PC-9 (cell line): ENCODE data around the gene SLC22A13. TPM values are rescaled to one million over a fixed set of nuclear protein-coding genes. Genes with fewer than 3 reads are reported as not detected.

Experiments
- BruUV-seq: library from RNA; stranded (reverse); fragments of 400-500 nt; replicated peaks from 2 replicates; lab custom pipeline; 2021; lab: Mats Ljungman, UMichigan
- CTCF ChIA-PET: fragments of 300-600 bp; sonication (Branson Sonifier 250); formaldehyde crosslinking; loops from one replicate; lab custom pipeline; 2022; ENCODE audit warnings: antibody characterized with exemption; lab: Charles Lee
- POLR2A ChIA-PET: fragments of 300-600 bp; sonication (Branson Sonifier 250); formaldehyde crosslinking; loops from one replicate; lab custom pipeline; 2022; ENCODE audit warnings: antibody characterized with exemption; ENCODE audit not compliant: unreplicated experiment; lab: Charles Lee
- DNase-seq, 2 experiments: peaks; one replicate each; pipeline versions ENCODE4 v3.0.0 to v3.0.0-alpha.2; 2015 to 2022; ENCODE audit warnings: mixed read lengths in 1 of 2
- H2AFZ ChIP-seq: fragments of 200-600 bp; sonication (generic); 2 replicates; pipeline ENCODE4 v1.8.1; 2017; ENCODE audit warnings: antibody characterized with exemption
- H3F3A ChIP-seq: fragments of 200-600 bp; sonication (generic); 2 replicates; pipeline ENCODE4 v1.8.1; 2017; ENCODE audit warnings: antibody characterized with exemption, mild to moderate bottlenecking, low read depth; ENCODE audit not compliant: insufficient read depth
- H3K27ac ChIP-seq: fragments of 200-600 bp; sonication (generic); 2 replicates; pipeline ENCODE4 v1.6.1; 2016; ENCODE audit warnings: mixed run types
- H3K27me3 ChIP-seq: fragments of 200-600 bp; sonication (generic); 2 replicates; pipeline ENCODE4 v1.6.1; 2016; ENCODE audit warnings: low read depth, mixed run types; ENCODE audit not compliant: insufficient read depth
- H3K36me3 ChIP-seq: fragments of 200-600 bp; sonication (generic); 2 replicates; pipeline ENCODE4 v1.6.1; 2016; ENCODE audit warnings: low read depth, mixed run types
- H3K4me1 ChIP-seq: fragments of 200-600 bp; sonication (generic); replicated peaks from 2 replicates; pipeline ENCODE4 v1.6.1; 2016; ENCODE audit warnings: mixed run types; ENCODE audit not compliant: insufficient read depth
- H3K4me2 ChIP-seq: fragments of 200-600 bp; sonication (generic); 2 replicates; pipeline ENCODE4 v1.6.1; 2017; ENCODE audit warnings: mixed run types
- H3K4me3 ChIP-seq: fragments of 200-600 bp; sonication (generic); 2 replicates; pipeline ENCODE4 v1.6.1; 2016; ENCODE audit warnings: mixed run types
- H3K79me2 ChIP-seq: fragments of 200-600 bp; sonication (generic); 2 replicates; pipeline ENCODE4 v1.6.1; 2017; ENCODE audit warnings: low read depth, mixed run types
- H3K9me2 ChIP-seq: fragments of 200-600 bp; sonication (generic); 2 replicates; pipeline ENCODE4 v1.8.1; 2017; ENCODE audit warnings: mild to moderate bottlenecking; ENCODE audit not compliant: insufficient read depth
- H3K9me3 ChIP-seq: fragments of 200-600 bp; sonication (generic); 2 replicates; pipeline ENCODE4 v1.8.1; 2016; ENCODE audit warnings: low read depth; ENCODE audit not compliant: insufficient read depth
- H4K20me1 ChIP-seq: fragments of 200-600 bp; sonication (generic); 2 replicates; pipeline ENCODE4 v1.8.1; 2017; ENCODE audit not compliant: insufficient read depth
- EZH2 ChIP-seq: fragments of 200-600 bp; sonication (generic); IDR thresholded peaks from 2 replicates; pipeline ENCODE4 v1.8.0; 2017; ENCODE audit warnings: antibody characterized with exemption, low read depth
- intact Hi-C: fragments of 100-400 bp; cut with micrococcal nuclease; formaldehyde crosslinking; loops from one replicate; pipeline ENCODE4 v1.10.0; 2022; ENCODE audit not compliant: unreplicated experiment
- total RNA-seq: library from RNA; stranded (reverse); gene quantifications from 2 replicates; pipeline ENCODE4 v1.2.3, GENCODE V29; 2021
- TF ChIP-seq, protein P1 (sequence below): fragments of 200-600 bp; sonication (generic); conservative IDR thresholded peaks from 2 replicates; pipeline ENCODE4 v1.6.1; 2017; ENCODE audit warnings: mixed run types, antibody characterized with exemption, mild to moderate bottlenecking, moderate library complexity

SLC22A13 gene
- total RNA-seq, 1 experiment from 2014 or later = 0.44 TPM

DNA sequence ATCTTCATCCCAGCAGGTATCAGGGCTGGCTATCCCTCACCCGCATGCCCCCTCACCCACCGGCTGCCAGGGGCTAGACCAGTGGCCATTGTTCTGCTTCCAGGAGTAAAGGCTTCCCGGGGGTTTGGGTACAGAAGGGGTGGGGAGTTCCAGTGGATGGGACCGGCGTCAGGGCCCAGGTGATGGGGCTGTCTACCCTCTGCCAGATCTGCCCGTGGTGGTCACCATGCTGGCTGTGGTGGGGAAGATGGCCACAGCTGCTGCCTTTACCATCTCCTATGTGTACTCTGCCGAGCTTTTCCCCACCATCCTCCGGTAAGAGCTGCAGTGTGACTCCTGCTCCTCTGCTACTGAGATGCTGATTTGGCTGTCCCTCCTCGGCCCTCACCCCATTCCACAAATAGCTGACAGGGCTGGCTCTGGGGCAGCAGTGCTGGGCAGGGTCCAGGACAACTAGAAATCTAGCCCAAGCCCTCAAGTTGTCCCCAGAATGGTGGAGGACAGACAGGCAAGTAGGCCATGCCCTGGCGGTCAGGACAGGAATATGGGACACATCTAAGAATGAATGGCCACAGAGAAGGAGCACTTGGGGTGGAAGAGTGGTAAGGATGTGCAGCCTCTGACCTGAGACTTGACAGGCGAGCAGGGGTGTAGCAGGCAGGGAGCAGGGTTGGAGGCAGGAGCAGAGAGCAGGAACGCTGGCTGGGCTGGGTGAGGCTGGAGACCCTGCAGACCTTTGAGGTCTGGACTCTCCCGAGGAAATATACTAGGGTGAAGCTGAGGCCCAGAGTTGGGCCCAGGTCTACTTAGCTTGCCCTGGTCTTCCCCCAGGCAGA lies 10.7 kb downstream of the SLC22A13 start:
- no peaks in the 10 kb centered on the region for H3K36me3 ChIP-seq
- H3K4me1 ChIP-seq = no peaks in the 10 kb centered on the region

DNA sequence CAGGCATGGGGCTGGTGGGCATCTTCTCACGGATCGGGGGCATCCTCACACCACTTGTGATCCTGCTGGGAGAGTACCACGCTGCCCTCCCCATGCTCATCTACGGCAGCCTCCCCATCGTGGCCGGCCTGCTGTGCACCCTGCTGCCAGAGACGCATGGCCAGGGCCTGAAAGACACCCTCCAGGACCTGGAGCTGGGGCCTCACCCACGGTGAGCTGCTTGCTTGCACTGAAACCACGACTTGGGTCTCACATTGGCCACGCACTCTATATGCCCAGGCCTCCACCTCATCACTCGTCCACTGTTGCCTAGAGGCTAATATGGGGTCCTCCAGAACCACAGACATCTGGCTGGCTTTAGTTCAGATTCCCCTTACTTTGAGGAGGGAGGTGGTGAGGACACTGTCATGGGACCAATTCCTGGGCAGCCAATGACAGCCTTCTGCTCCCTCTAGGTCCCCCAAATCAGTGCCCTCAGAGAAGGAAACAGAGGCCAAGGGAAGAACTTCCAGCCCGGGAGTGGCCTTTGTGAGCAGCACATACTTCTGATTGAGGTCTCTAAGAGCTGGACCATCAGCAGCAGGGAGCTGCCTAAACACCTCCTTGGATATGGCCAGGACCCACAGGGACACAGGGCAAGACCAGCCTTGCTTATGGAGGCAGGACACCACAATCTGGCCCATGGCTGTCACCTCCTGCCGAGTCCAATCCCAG lies 11.5 kb downstream of the SLC22A13 start:
- intact Hi-C loops = no loop called here
- H3K9me3 ChIP-seq = no peaks in the 10 kb centered on the region
- H3K4me3 ChIP-seq = no peak overlapping the region
- H3K36me3 ChIP-seq = no peaks in the 10 kb centered on the region
- POLR2A ChIA-PET = no interaction called here
- H2AFZ ChIP-seq = no peak overlapping the region
- H3K27me3 ChIP-seq = no peaks in the 10 kb centered on the region
- no peaks in the 10 kb centered on the region for H3K79me2 ChIP-seq
- no peaks in the 10 kb centered on the region for H3K4me1 ChIP-seq
- no peaks in the 10 kb centered on the region for H3F3A ChIP-seq
- TF ChIP-seq EZH2 = no peak
- TF ChIP-seq, protein P1, sequence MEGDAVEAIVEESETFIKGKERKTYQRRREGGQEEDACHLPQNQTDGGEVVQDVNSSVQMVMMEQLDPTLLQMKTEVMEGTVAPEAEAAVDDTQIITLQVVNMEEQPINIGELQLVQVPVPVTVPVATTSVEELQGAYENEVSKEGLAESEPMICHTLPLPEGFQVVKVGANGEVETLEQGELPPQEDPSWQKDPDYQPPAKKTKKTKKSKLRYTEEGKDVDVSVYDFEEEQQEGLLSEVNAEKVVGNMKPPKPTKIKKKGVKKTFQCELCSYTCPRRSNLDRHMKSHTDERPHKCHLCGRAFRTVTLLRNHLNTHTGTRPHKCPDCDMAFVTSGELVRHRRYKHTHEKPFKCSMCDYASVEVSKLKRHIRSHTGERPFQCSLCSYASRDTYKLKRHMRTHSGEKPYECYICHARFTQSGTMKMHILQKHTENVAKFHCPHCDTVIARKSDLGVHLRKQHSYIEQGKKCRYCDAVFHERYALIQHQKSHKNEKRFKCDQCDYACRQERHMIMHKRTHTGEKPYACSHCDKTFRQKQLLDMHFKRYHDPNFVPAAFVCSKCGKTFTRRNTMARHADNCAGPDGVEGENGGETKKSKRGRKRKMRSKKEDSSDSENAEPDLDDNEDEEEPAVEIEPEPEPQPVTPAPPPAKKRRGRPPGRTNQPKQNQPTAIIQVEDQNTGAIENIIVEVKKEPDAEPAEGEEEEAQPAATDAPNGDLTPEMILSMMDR = no peak
- H4K20me1 ChIP-seq = no peaks in the 10 kb centered on the region
- no peak overlapping the region for H3K4me2 ChIP-seq
- H3K27ac ChIP-seq = no peak overlapping the region
- CTCF ChIA-PET = no interaction called here
- no peaks in the 10 kb centered on the region for H3K9me2 ChIP-seq
- no peak for DNase-seq
- BruUV-seq = no TSS peak

More for the DNA sequence above, 10.7 kb downstream of the SLC22A13 start:
- POLR2A ChIA-PET = no interaction called here
- no peaks in the 10 kb centered on the region for H3K27me3 ChIP-seq
- H3K4me3 ChIP-seq = no peak overlapping the region
- no peaks in the 10 kb centered on the region for H3F3A ChIP-seq
- no peak overlapping the region for H3K4me2 ChIP-seq
- H4K20me1 ChIP-seq = no peaks in the 10 kb centered on the region
- intact Hi-C loops = no loop called here
- H3K79me2 ChIP-seq = no peaks in the 10 kb centered on the region
- H3K9me2 ChIP-seq = no peaks in the 10 kb centered on the region
- TF ChIP-seq, protein P1 = no peak
- TF ChIP-seq EZH2 = no peak
- BruUV-seq = no TSS peak
- no peaks in the 10 kb centered on the region for H3K9me3 ChIP-seq
- DNase-seq = no peak
- CTCF ChIA-PET = no interaction called here
- H2AFZ ChIP-seq = no peak overlapping the region
- no peak overlapping the region for H3K27ac ChIP-seq

DNA sequence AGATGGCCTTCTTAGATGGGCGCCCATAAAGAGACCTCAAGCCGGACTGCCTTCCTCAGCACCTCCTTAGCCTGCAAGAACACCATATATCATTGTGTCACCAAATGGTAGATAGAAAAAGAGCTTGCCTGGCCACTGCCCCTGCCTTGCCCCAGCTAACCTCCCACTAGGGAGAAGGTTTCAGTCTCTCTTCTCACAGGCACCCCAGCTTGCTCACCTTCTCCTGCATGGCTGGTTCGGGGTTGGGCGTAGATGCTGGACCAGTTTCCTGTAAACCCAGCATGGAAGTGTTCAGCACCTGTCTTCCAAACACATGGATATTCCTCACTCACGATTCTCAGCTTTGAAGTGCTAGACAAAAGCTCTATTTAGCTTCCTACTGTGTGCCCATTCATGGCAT lies 13.2 kb downstream of the SLC22A13 start:
- Histone ChIP-seq H2AFZ (no peak overlapping the region), H3K36me3 (no peaks in the 10 kb centered on the region), H3K4me2 (no peak overlapping the region), H3F3A (no peaks in the 10 kb centered on the region), H3K79me2 (no peaks in the 10 kb centered on the region), H4K20me1 (no peaks in the 10 kb centered on the region), H3K4me1 (no peaks in the 10 kb centered on the region), H3K9me3 (no peaks in the 10 kb centered on the region), H3K27me3 (no peaks in the 10 kb centered on the region), H3K27ac (no peak overlapping the region), H3K9me2 (no peaks in the 10 kb centered on the region), H3K4me3 (no peak overlapping the region)
- intact Hi-C loops = no loop called here
- no peak for DNase-seq
- CTCF ChIA-PET = interaction anchor here (0.7 kb wide), 1 partner anchor 320 kb away, joined by 12 read pairs; no protein-coding TSS in a partner anchor
- POLR2A ChIA-PET = no interaction called here
- TF ChIP-seq, protein P1 = no peak
- TF ChIP-seq EZH2 = no peak
- no TSS peak for BruUV-seq
